ENCODE data around the gene TMEM156. TPM values are rescaled to one million over a fixed set of nuclear protein-coding genes. Genes with fewer than 3 reads are reported as not detected.

The TMEM156 gene
- total RNA-seq, 3 donors from 2014 or later = 0.32 to 7.5 (median 1.0) TPM

DNA sequence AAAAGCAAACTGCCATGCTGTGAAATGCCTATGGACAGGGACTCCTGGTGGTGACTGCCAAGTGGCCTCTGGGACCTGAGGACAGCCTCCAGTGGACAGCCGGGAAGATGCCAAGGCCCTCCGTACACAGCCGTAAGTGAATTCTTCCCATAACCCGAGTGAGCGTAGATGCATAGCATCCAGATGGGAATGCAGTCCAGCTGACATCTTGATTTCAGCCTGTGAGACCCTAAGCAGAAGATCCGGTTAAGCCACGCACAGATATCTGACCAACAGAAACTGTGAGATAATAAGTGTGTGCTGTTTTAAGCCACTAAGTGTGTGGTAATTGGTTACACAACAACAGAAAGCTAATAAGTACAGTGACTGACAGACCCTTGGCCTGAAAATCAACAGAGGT, 55.9 kb downstream of the TMEM156 start:
- Histone ChIP-seq H3K27me3 (no peaks in the 10 kb centered on the region), H3K4me3 (no peak overlapping the region), H3K4me1 (no peaks in the 10 kb centered on the region), H3K9me3 (no peaks in the 10 kb centered on the region), H3K27ac (no peak overlapping the region), H3K36me3 (no peaks in the 10 kb centered on the region)
- intact Hi-C loops (cut with DNase I; ENCODE audit: low total_unique reads) = no loop called here
- TF ChIP-seq POLR2AphosphoS5 (IDR thresholded peaks at IDR 0.05) (no peak), POLR2A (IDR thresholded peaks at IDR 0.05) (no peak)
- TF ChIP-seq, protein P1, sequence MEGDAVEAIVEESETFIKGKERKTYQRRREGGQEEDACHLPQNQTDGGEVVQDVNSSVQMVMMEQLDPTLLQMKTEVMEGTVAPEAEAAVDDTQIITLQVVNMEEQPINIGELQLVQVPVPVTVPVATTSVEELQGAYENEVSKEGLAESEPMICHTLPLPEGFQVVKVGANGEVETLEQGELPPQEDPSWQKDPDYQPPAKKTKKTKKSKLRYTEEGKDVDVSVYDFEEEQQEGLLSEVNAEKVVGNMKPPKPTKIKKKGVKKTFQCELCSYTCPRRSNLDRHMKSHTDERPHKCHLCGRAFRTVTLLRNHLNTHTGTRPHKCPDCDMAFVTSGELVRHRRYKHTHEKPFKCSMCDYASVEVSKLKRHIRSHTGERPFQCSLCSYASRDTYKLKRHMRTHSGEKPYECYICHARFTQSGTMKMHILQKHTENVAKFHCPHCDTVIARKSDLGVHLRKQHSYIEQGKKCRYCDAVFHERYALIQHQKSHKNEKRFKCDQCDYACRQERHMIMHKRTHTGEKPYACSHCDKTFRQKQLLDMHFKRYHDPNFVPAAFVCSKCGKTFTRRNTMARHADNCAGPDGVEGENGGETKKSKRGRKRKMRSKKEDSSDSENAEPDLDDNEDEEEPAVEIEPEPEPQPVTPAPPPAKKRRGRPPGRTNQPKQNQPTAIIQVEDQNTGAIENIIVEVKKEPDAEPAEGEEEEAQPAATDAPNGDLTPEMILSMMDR (IDR thresholded peaks at IDR 0.05) = no peak
- DNase-seq (ENCODE audit: low spot score in 2 of 2) = no peak

DNA sequence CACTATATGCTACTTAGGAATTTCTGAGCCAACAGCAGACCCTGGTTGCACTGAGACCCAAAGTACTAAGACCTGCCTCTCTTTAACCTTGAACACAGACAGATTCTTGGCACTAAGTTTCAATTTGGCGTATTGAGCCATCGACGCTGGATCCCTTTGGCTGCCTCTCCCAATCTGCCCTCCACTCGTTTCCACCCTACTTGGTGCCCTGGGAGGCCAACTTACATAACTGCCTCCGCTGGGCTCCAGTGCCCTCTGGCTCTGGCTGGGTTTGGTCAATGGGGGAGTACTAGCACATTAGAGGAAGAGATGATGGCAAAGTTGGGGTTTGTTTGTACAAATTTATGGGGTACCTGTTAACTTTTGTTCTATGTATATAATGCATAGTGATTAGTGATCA, 63.5 kb downstream of the TMEM156 start:
- Histone ChIP-seq H3K36me3 (no peaks in the 10 kb centered on the region), H3K4me3 (no peak overlapping the region), H3K27me3 (no peaks in the 10 kb centered on the region), H3K9me3 (no peaks in the 10 kb centered on the region), H3K27ac (no peak overlapping the region), H3K4me1 (no peaks in the 10 kb centered on the region)
- intact Hi-C loops (cut with DNase I; ENCODE audit: low total_unique reads) = loop anchor here (10.0 kb wide), 1 partner anchor 544 kb away; no protein-coding TSS in a partner anchor
- TF ChIP-seq POLR2A (IDR thresholded peaks at IDR 0.05) (no peak), POLR2AphosphoS5 (IDR thresholded peaks at IDR 0.05) (no peak)
- TF ChIP-seq, protein P1 (IDR thresholded peaks at IDR 0.05) = no peak
- no peak for DNase-seq (ENCODE audit: low spot score in 2 of 2)

DNA sequence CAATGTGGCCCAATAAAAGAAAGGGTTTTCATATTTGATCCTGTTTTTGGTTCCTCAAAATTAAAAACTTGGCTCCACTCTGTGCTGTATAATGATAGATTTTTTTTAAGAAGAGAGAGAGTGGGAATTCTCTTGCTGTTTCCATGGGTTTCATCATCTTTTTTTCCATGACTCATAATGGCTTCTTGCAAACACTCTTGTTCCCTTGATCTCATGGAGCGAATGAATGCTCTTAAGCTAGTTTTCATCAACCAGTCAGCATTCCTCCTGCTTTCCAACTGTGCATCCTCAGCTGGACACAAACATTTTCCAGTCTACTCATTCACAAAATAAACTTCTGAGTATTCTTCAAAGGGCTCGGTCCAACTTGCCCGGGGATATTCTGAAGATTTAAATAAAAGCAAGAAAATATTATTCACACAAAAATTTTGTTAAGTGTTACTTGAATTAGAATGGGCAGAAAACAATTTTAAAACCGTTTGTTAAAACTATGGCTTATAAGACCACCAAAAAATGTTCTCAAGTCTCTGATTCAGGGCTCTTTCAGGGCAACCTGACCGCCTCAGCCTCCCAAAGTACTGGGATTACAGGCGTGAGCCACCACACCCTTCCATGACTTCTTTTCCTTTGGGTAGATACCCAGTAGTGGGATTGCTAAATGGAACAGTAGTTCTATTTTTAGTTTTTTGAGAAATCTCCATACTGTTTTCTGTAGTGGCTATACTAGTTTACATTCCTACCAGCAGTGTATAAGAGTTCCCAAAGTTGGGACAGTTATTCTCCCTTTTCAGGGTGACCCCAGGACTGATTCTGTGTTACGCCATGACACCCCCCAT, 64.7 kb downstream of the TMEM156 start:
- Histone ChIP-seq H3K4me1 (no peaks in the 10 kb centered on the region), H3K9me3 (no peaks in the 10 kb centered on the region), H3K27ac (no peak overlapping the region), H3K36me3 (no peaks in the 10 kb centered on the region), H3K27me3 (no peaks in the 10 kb centered on the region), H3K4me3 (no peak overlapping the region)
- intact Hi-C loops (cut with DNase I; ENCODE audit: low total_unique reads) = loop anchor here (10.0 kb wide), 1 partner anchor 543 kb away; no protein-coding TSS in a partner anchor
- TF ChIP-seq POLR2AphosphoS5 (IDR thresholded peaks at IDR 0.05) (no peak), POLR2A (IDR thresholded peaks at IDR 0.05) (no peak)
- TF ChIP-seq, protein P1 (IDR thresholded peaks at IDR 0.05) = no peak
- no peak for DNase-seq (ENCODE audit: low spot score in 2 of 2)

DNA sequence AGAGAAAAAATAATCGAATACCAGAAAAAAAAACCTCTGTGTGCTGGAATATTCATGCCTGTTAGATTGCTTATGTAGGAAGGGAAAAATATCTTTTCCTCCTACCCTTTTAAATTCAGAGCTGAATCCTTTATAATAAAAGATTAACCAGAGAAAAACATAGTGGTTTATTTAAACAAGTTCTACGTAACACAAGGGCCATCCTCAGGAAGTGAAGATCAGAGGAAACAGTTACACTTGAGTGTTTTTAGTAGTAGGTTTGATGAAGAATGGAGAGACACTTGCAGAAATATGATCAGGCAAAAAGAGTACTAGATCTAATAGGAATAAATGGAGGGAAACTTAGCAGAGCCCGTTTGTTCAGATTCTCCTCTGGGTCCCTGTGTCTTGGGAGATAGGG, 66.3 kb downstream of the TMEM156 start:
- intact Hi-C loops (cut with DNase I; ENCODE audit: low total_unique reads) = loop anchor here (10.0 kb wide), 1 partner anchor 541 kb away; no protein-coding TSS in a partner anchor
- TF ChIP-seq, protein P1 (IDR thresholded peaks at IDR 0.05) = no peak
- TF ChIP-seq POLR2A (IDR thresholded peaks at IDR 0.05) = no peak
- TF ChIP-seq POLR2AphosphoS5 (IDR thresholded peaks at IDR 0.05) = no peak
- no peaks in the 10 kb centered on the region for H3K27me3 ChIP-seq
- no peaks in the 10 kb centered on the region for H3K4me1 ChIP-seq
- H3K4me3 ChIP-seq = no peak overlapping the region
- DNase-seq (ENCODE audit: low spot score in 2 of 2) = no peak
- H3K9me3 ChIP-seq = no peaks in the 10 kb centered on the region
- H3K27ac ChIP-seq = no peak overlapping the region
- no peaks in the 10 kb centered on the region for H3K36me3 ChIP-seq

Data from breast epithelium (tissue), 4 donors.